GM12874 (cell line): ENCODE results near the gene SYNDIG1L.

ENCODE experiments used
- CTCF ChIP-seq: IDR thresholded peaks from 2 replicates; pipeline ENCODE4 v1.5.1; 2011; ENCODE audit warnings: low read depth, mild to moderate bottlenecking, control low read depth, low read length, moderate library complexity; ENCODE audit not compliant: insufficient read depth

Gene SYNDIG1L

GRCh38 chr14:74391479-74391878, 34.5 kb downstream of the SYNDIG1L start:
- TF ChIP-seq CTCF, result no peak

- TF ChIP-seq CTCF, result no peak
These were observed 36.0 kb downstream of the SYNDIG1L start for GRCh38 chr14:74389980-74390379.

- no peak for TF ChIP-seq CTCF
These were observed 43.8 kb downstream of the SYNDIG1L start for GRCh38 chr14:74382231-74382630.

GRCh38 chr14:74380845-74381244, 45.2 kb downstream of the SYNDIG1L start:
- TF ChIP-seq CTCF, result no peak

GRCh38 chr14:74380172-74380571, 45.8 kb downstream of the SYNDIG1L start:
- TF ChIP-seq CTCF, result no peak

GRCh38 chr14:74377976-74378690, 47.9 kb downstream of the SYNDIG1L start:
- TF ChIP-seq CTCF, result no peak

- TF ChIP-seq CTCF, result no peak
These were observed 57.6 kb downstream of the SYNDIG1L start for GRCh38 chr14:74368441-74368840.
